GM19372 (cell line): ENCODE measurements around the gene GNG2.

Experiments
- ATAC-seq: cut with Tn5 transposase; IDR thresholded peaks from one replicate; pipeline ENCODE4 v1.9.1; 2021; ENCODE audit warnings: mild to moderate bottlenecking, low read depth, moderate library complexity; ENCODE audit not compliant: unreplicated experiment

Gene GNG2

GRCh38 chr14:51933191-51933590 lies 72.8 kb downstream of the GNG2 start:
- no peak for ATAC-seq

- ATAC-seq: no peak
Observed at GRCh38 chr14:51938137-51938536, 77.7 kb downstream of the GNG2 start.

GRCh38 chr14:51938821-51939220 lies 78.4 kb downstream of the GNG2 start:
- no peak for ATAC-seq

- ATAC-seq: no peak
Observed at GRCh38 chr14:51939226-51939625, 78.8 kb downstream of the GNG2 start.

GRCh38 chr14:51939755-51940301 lies 79.4 kb downstream of the GNG2 start:
- ATAC-seq: no peak

- no peak for ATAC-seq
Observed at GRCh38 chr14:51942971-51943370, 82.6 kb downstream of the GNG2 start.

GRCh38 chr14:51950007-51950406 lies 89.6 kb downstream of the GNG2 start:
- ATAC-seq: no peak

GRCh38 chr14:51951656-51952055 lies 91.2 kb downstream of the GNG2 start:
- no peak for ATAC-seq

- no peak for ATAC-seq
Observed at GRCh38 chr14:51954031-51954430, 93.6 kb downstream of the GNG2 start.

- no peak for ATAC-seq
Observed at GRCh38 chr14:51954657-51955056, 94.2 kb downstream of the GNG2 start.

GRCh38 chr14:51957950-51958349 lies 97.5 kb downstream of the GNG2 start:
- no peak for ATAC-seq

- no peak for ATAC-seq
Observed at GRCh38 chr14:51959928-51960327, 99.5 kb downstream of the GNG2 start.

- no peak for ATAC-seq
Observed at GRCh38 chr14:51960866-51961265, 100.5 kb downstream of the GNG2 start.

GRCh38 chr14:51962711-51963110 lies 102.3 kb downstream of the GNG2 start:
- no peak for ATAC-seq

- no peak for ATAC-seq
Observed at GRCh38 chr14:51963286-51963685, 102.9 kb downstream of the GNG2 start.

GRCh38 chr14:51967521-51967920 lies 107.1 kb downstream of the GNG2 start:
- no peak for ATAC-seq

- no peak for ATAC-seq
Observed at GRCh38 chr14:51969852-51970540, 109.6 kb downstream of the GNG2 start.

GRCh38 chr14:51972566-51972965 lies 112.2 kb downstream of the GNG2 start:
- no peak for ATAC-seq

GRCh38 chr14:51977075-51977474 lies 116.7 kb downstream of the GNG2 start:
- no peak for ATAC-seq

GRCh38 chr14:51978681-51979085 lies 118.3 kb downstream of the GNG2 start:
- no peak for ATAC-seq

- ATAC-seq: peak; percentile 78
Observed at GRCh38 chr14:51979088-51979709, 118.8 kb downstream of the GNG2 start.

- ATAC-seq: no peak
Observed at GRCh38 chr14:51981218-51981854, 120.9 kb downstream of the GNG2 start.
